Keratinocyte (primary cell): ENCODE data around the gene TPGS2. TPM values are rescaled to one million over a fixed set of nuclear protein-coding genes. Genes with fewer than 3 reads are reported as not detected.

Source experiments
- DNase-seq: peaks from one replicate; pipeline ENCODE4 v3.0.0-alpha.2; 2011; ENCODE audit warnings: low read depth, missing footprints, low spot score
- FAIRE-seq: peaks from 2 replicates; lab custom pipeline; 2011; peaks lifted over from hg19 to GRCh38; lab: Jason Lieb, UNC
- H2AFZ ChIP-seq: 2 replicates; pipeline ENCODE4 v1.6.0; 2012; ENCODE audit warnings: low read length, control low read depth, inconsistent platforms; ENCODE audit not compliant: control insufficient read depth
- H3K27ac ChIP-seq: 2 replicates; pipeline ENCODE4 v1.5.1; 2011; ENCODE audit warnings: low read length; ENCODE audit not compliant: control insufficient read depth, insufficient read depth
- H3K27me3 ChIP-seq: 3 replicates; pipeline ENCODE4 v1.6.0; 2011; ENCODE audit warnings: low read length; ENCODE audit not compliant: control insufficient read depth, insufficient read depth; ENCODE audit errors: extremely low read depth
- H3K36me3 ChIP-seq, 2 experiments: 2 replicates in 1 of 2; 3 replicates in 1 of 2; pipeline ENCODE4 v1.5.1; 2011; ENCODE audit warnings: low read length in 2 of 2, mild to moderate bottlenecking in 1 of 2; ENCODE audit not compliant: control insufficient read depth in 2 of 2, insufficient read depth in 2 of 2; ENCODE audit errors: extremely low read depth in 1 of 2
- H3K4me1 ChIP-seq: 3 replicates; pipeline ENCODE4 v1.5.1; 2011; ENCODE audit warnings: low read length; ENCODE audit not compliant: control insufficient read depth, insufficient read depth; ENCODE audit errors: extremely low read depth
- H3K4me2 ChIP-seq: 3 replicates; pipeline ENCODE4 v1.6.0; 2011; ENCODE audit warnings: low read depth, low read length; ENCODE audit not compliant: control insufficient read depth, insufficient read depth; ENCODE audit errors: extremely low read depth
- H3K4me3 ChIP-seq, 3 experiments: fragments of 200-600 bp in 1 of 3; sonication (generic) in 1 of 3; 2 replicates in 2 of 3; 3 replicates in 1 of 3; pipeline ENCODE4 v1.5.1; 2011 to 2016; ENCODE audit warnings: low read length in 3 of 3, mild to moderate bottlenecking in 3 of 3, control low read depth in 2 of 3, inconsistent platforms in 1 of 3, low read depth in 1 of 3, mixed read lengths in 1 of 3, mixed run types in 1 of 3, moderate library complexity in 1 of 3; ENCODE audit not compliant: control insufficient read depth in 2 of 3, insufficient read depth in 2 of 3; ENCODE audit errors: extremely low read depth in 1 of 3
- H3K79me2 ChIP-seq: 2 replicates; pipeline ENCODE4 v1.6.0; 2012; ENCODE audit warnings: low read length; ENCODE audit not compliant: control insufficient read depth, insufficient read depth
- H3K9ac ChIP-seq: 3 replicates; pipeline ENCODE4 v1.6.0; 2011; ENCODE audit warnings: low read length; ENCODE audit not compliant: control insufficient read depth, insufficient read depth; ENCODE audit errors: extremely low read depth
- H3K9me1 ChIP-seq: 3 replicates; pipeline ENCODE4 v1.6.0; 2011; ENCODE audit warnings: low read length; ENCODE audit not compliant: control insufficient read depth, insufficient read depth; ENCODE audit errors: extremely low read depth
- H3K9me3 ChIP-seq: 2 replicates; pipeline ENCODE4 v1.5.1; 2012; ENCODE audit warnings: low read depth, low read length; ENCODE audit not compliant: control insufficient read depth
- H4K20me1 ChIP-seq: 3 replicates; pipeline ENCODE4 v1.6.0; 2011; ENCODE audit warnings: low read length; ENCODE audit not compliant: control insufficient read depth, insufficient read depth; ENCODE audit errors: extremely low read depth
- EZH2 ChIP-seq: IDR thresholded peaks from one replicate; pipeline ENCODE4 v1.6.1; 2012; ENCODE audit warnings: inconsistent platforms, mild to moderate bottlenecking, low read length, moderate library complexity
- dilution Hi-C: fragments of 300-500 bp; cut with MboI; formaldehyde crosslinking; loops from one replicate; pipeline ENCODE4 v1.7.0; 2020; ENCODE audit warnings: low sequenced_read_pairs; ENCODE audit not compliant: extremely low pct_ligation_motif_present
- polyA plus RNA-seq, 5 experiments: library from polyadenylated mRNA; depleted of rRNA in 3 of 5; stranded (reverse) in 3 of 5; stranded (forward) in 1 of 5; unstranded in 1 of 5; fragments of >200 nt; gene quantifications; 1 replicate in 1 of 5; 2 replicates in 3 of 5; 3 replicates in 1 of 5; pipeline versions ENCODE4 v1.2.1 to v1.2.3, GENCODE V29; 2011 to 2012; ENCODE audit warnings: missing spikeins in 2 of 5, low read depth in 1 of 5, low replicate concordance in 1 of 5
- TF ChIP-seq, protein P1 (sequence below), 3 experiments: IDR thresholded peaks in 1 of 3; conservative IDR thresholded peaks in 1 of 3; optimal IDR thresholded peaks in 1 of 3; 2 replicates in 2 of 3; 3 replicates in 1 of 3; pipeline versions ENCODE3 to v1.5.1; 2011; ENCODE audit warnings: low read length in 3 of 3, mild to moderate bottlenecking in 3 of 3, moderate library complexity in 2 of 3, control low read depth in 1 of 3, inconsistent platforms in 1 of 3; ENCODE audit not compliant: insufficient read depth in 2 of 3; ENCODE audit errors: extremely low read depth in 1 of 3

The TPGS2 gene
- polyA plus RNA-seq, 1 donor (not counting 4 experiments of a cell fraction or from before 2014, with no cell fraction given), result 254 TPM

DNA sequence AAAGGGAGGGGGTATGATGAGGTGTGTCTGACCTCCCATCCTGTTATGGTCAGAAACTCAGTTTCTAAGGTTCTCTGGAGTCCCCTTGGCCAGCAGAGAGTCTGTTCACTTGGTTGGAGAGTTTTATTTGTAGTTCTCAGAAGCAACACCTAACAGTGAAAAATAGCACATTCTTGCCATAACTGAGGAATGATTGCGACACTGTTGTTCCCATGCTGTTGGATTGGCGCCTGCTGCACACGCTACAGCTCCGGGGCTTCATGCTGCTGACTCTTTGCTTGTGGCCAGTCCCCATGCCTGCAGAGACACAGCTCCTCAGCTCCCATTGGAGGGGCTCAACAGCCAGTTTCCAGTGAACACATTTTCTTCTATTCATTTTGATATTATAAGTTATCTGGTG, 42.1 kb downstream of the TPGS2 start:
- H3K36me3 ChIP-seq, result peaks cover 0 to 3% of the 10 kb centered on the region in 2 experiments
- H2AFZ ChIP-seq, result no peak overlapping the region
- no peaks in the 10 kb centered on the region for H4K20me1 ChIP-seq
- H3K27me3 ChIP-seq, result no peaks in the 10 kb centered on the region
- H3K4me1 ChIP-seq, result peaks cover 16% of the 10 kb centered on the region
- DNase-seq (no peak), FAIRE-seq (no peak)
- no peaks in the 10 kb centered on the region for H3K79me2 ChIP-seq
- dilution Hi-C loops, result no loop called here
- no peak overlapping the region for H3K4me3 ChIP-seq
- no peak overlapping the region for H3K4me2 ChIP-seq
- H3K9me1 ChIP-seq, result no peaks in the 10 kb centered on the region
- no peak overlapping the region for H3K9ac ChIP-seq
- TF ChIP-seq, protein P1, sequence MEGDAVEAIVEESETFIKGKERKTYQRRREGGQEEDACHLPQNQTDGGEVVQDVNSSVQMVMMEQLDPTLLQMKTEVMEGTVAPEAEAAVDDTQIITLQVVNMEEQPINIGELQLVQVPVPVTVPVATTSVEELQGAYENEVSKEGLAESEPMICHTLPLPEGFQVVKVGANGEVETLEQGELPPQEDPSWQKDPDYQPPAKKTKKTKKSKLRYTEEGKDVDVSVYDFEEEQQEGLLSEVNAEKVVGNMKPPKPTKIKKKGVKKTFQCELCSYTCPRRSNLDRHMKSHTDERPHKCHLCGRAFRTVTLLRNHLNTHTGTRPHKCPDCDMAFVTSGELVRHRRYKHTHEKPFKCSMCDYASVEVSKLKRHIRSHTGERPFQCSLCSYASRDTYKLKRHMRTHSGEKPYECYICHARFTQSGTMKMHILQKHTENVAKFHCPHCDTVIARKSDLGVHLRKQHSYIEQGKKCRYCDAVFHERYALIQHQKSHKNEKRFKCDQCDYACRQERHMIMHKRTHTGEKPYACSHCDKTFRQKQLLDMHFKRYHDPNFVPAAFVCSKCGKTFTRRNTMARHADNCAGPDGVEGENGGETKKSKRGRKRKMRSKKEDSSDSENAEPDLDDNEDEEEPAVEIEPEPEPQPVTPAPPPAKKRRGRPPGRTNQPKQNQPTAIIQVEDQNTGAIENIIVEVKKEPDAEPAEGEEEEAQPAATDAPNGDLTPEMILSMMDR (optimal IDR thresholded peaks at IDR 0.05 in 1 of 3, IDR thresholded peaks at IDR 0.05 in 1 of 3, conservative IDR thresholded peaks at IDR 0.05 in 1 of 3; ENCODE audit: extremely low read depth in 1 of 3, insufficient read depth in 2 of 3, low read length in 3 of 3), result no peak
- no peak for TF ChIP-seq EZH2
- H3K9me3 ChIP-seq, result no peaks in the 10 kb centered on the region
- H3K27ac ChIP-seq, result no peak overlapping the region

DNA sequence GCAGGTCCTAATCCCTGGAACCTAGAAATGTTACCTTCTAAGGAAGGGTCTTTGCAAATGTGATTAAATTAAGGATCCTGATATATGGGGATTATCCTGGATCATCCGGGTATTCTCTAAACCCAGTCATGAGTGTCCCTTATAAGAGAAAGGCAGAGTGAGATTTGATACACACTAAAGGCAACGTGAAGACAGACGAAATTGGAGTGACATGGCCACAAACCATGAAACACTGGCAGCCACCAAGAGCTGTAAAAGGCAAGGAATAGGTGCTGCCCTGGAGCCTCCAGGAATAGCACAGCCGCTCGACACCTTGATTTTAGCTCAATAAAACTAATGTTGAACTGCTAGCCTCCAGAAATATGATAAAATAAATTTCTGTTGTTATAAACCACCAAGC, 45.0 kb downstream of the TPGS2 start:
- no peaks in the 10 kb centered on the region for H4K20me1 ChIP-seq
- no peak for FAIRE-seq
- no peaks in the 10 kb centered on the region for H3K79me2 ChIP-seq
- no peaks in the 10 kb centered on the region for H3K9me1 ChIP-seq
- H3K9ac ChIP-seq, result no peak overlapping the region
- dilution Hi-C loops, result no loop called here
- H3K9me3 ChIP-seq, result no peaks in the 10 kb centered on the region
- TF ChIP-seq, protein P1 (optimal IDR thresholded peaks at IDR 0.05 in 1 of 3, IDR thresholded peaks at IDR 0.05 in 1 of 3, conservative IDR thresholded peaks at IDR 0.05 in 1 of 3; ENCODE audit: extremely low read depth in 1 of 3, insufficient read depth in 2 of 3, low read length in 3 of 3), result no peak
- TF ChIP-seq EZH2, result no peak
- no peak overlapping the region for H3K4me2 ChIP-seq
- no peak for DNase-seq
- H2AFZ ChIP-seq, result no peak overlapping the region
- H3K27me3 ChIP-seq, result no peaks in the 10 kb centered on the region
- H3K36me3 ChIP-seq, result peaks cover 0 to 1% of the 10 kb centered on the region in 2 experiments
- no peak overlapping the region for H3K27ac ChIP-seq
- H3K4me3 ChIP-seq, result no peak overlapping the region
- peaks cover 16% of the 10 kb centered on the region for H3K4me1 ChIP-seq
